Neural cell (in vitro differentiated cells): ENCODE measurements around the gene GZMM.

Experiments used
- EP300 ChIP-seq: fragments of 450-650 bp; conservative IDR thresholded peaks from 2 replicates; pipeline ENCODE4 v1.6.1; 2014; ENCODE audit warnings: antibody characterized with exemption, mild to moderate bottlenecking, moderate library complexity; ENCODE audit not compliant: poor library complexity, severe bottlenecking
- EZH2 ChIP-seq: fragments of 200-600, 300-800 bp; shearing (Covaris generic), sonication (generic); IDR thresholded peaks from 2 replicates; pipeline ENCODE4 v1.6.1; 2014; ENCODE audit warnings: antibody characterized with exemption, low read length, borderline replicate concordance, mild to moderate bottlenecking; ENCODE audit not compliant: insufficient read depth, poor library complexity, severe bottlenecking
- MXI1 ChIP-seq: fragments of 450-650 bp; conservative IDR thresholded peaks from 2 replicates; pipeline ENCODE4 v1.6.1; 2014; ENCODE audit warnings: antibody characterized with exemption, mild to moderate bottlenecking; ENCODE audit not compliant: poor library complexity, severe bottlenecking
- POLR2AphosphoS5 ChIP-seq: IDR thresholded peaks from 2 replicates; pipeline ENCODE4 v1.6.1; 2012
- RAD21 ChIP-seq: fragments of 450-650 bp; conservative IDR thresholded peaks from 2 replicates; pipeline ENCODE4 v1.6.1; 2014; ENCODE audit warnings: antibody characterized with exemption, mild to moderate bottlenecking, moderate library complexity
- SMC3 ChIP-seq: fragments of 450-650 bp; conservative IDR thresholded peaks from 2 replicates; pipeline ENCODE4 v1.6.1; 2014; ENCODE audit warnings: antibody characterized with exemption, mild to moderate bottlenecking, moderate library complexity; ENCODE audit not compliant: poor library complexity
- TAF1 ChIP-seq: IDR thresholded peaks from 2 replicates; pipeline ENCODE4 v1.6.1; 2012; ENCODE audit warnings: low read depth
- TF ChIP-seq, protein P1 (sequence below): fragments of 450-650 bp; IDR thresholded peaks from 2 replicates; pipeline ENCODE4 v1.5.1; 2014; ENCODE audit warnings: antibody characterized with exemption, mild to moderate bottlenecking, moderate library complexity; ENCODE audit not compliant: poor library complexity, severe bottlenecking
- TF ChIP-seq, protein P2 (sequence below): IDR thresholded peaks from 2 replicates; pipeline ENCODE4 v1.6.1; 2012; ENCODE audit warnings: borderline replicate concordance

- TF ChIP-seq, protein P1, sequence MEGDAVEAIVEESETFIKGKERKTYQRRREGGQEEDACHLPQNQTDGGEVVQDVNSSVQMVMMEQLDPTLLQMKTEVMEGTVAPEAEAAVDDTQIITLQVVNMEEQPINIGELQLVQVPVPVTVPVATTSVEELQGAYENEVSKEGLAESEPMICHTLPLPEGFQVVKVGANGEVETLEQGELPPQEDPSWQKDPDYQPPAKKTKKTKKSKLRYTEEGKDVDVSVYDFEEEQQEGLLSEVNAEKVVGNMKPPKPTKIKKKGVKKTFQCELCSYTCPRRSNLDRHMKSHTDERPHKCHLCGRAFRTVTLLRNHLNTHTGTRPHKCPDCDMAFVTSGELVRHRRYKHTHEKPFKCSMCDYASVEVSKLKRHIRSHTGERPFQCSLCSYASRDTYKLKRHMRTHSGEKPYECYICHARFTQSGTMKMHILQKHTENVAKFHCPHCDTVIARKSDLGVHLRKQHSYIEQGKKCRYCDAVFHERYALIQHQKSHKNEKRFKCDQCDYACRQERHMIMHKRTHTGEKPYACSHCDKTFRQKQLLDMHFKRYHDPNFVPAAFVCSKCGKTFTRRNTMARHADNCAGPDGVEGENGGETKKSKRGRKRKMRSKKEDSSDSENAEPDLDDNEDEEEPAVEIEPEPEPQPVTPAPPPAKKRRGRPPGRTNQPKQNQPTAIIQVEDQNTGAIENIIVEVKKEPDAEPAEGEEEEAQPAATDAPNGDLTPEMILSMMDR, result peak; percentile 62
- TF ChIP-seq SMC3 (no peak), POLR2AphosphoS5 (no peak), EZH2 (no peak), RAD21 (no peak), MXI1 (no peak), TAF1 (no peak), EP300 (no peak)
- TF ChIP-seq, protein P2, sequence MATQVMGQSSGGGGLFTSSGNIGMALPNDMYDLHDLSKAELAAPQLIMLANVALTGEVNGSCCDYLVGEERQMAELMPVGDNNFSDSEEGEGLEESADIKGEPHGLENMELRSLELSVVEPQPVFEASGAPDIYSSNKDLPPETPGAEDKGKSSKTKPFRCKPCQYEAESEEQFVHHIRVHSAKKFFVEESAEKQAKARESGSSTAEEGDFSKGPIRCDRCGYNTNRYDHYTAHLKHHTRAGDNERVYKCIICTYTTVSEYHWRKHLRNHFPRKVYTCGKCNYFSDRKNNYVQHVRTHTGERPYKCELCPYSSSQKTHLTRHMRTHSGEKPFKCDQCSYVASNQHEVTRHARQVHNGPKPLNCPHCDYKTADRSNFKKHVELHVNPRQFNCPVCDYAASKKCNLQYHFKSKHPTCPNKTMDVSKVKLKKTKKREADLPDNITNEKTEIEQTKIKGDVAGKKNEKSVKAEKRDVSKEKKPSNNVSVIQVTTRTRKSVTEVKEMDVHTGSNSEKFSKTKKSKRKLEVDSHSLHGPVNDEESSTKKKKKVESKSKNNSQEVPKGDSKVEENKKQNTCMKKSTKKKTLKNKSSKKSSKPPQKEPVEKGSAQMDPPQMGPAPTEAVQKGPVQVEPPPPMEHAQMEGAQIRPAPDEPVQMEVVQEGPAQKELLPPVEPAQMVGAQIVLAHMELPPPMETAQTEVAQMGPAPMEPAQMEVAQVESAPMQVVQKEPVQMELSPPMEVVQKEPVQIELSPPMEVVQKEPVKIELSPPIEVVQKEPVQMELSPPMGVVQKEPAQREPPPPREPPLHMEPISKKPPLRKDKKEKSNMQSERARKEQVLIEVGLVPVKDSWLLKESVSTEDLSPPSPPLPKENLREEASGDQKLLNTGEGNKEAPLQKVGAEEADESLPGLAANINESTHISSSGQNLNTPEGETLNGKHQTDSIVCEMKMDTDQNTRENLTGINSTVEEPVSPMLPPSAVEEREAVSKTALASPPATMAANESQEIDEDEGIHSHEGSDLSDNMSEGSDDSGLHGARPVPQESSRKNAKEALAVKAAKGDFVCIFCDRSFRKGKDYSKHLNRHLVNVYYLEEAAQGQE, result no peak
Measured at GRCh38 chr19:588093-588740, 44.4 kb downstream of the GZMM start.
